GM12865 (cell line): ENCODE measurements around the gene ABCA7.

ENCODE experiments used
- DNase-seq: peaks from one replicate; pipeline ENCODE4 v3.0.0; 2010; ENCODE audit warnings: low read depth
- H3K4me3 ChIP-seq: 2 replicates; pipeline ENCODE4 v1.5.1; 2011; ENCODE audit warnings: mild to moderate bottlenecking, low read depth, low read length, control low read depth
- CTCF ChIP-seq: IDR thresholded peaks from 2 replicates; pipeline ENCODE4 v1.5.1; 2011; ENCODE audit warnings: low read length, control low read depth, low read depth, inconsistent platforms; ENCODE audit not compliant: insufficient read depth; ENCODE audit errors: missing control alignments

Gene ABCA7

GRCh38 chr19:1093811-1094553 lies 54.1 kb downstream of the ABCA7 start:
- TF ChIP-seq CTCF, result no peak
- no peak for DNase-seq
- peak overlapping the region; percentile 99 for H3K4me3 ChIP-seq

- TF ChIP-seq CTCF, result no peak
- DNase-seq, result no peak
- H3K4me3 ChIP-seq, result peak overlapping the region; percentile 99
Measured at GRCh38 chr19:1094655-1094977, 54.7 kb downstream of the ABCA7 start.

GRCh38 chr19:1094978-1095701 lies 55.2 kb downstream of the ABCA7 start, which contains the start of gene POLR2E:
TSS of gene POLR2E (minus strand) at chr19:1095375. CDS start at chr19:1095315, 60 bp downstream.
- peak; percentile 99 for DNase-seq
- TF ChIP-seq CTCF, result no peak
- H3K4me3 ChIP-seq, result peak within 1 kb of the TSS; percentile 99

GRCh38 chr19:1097810-1098176 lies 57.9 kb downstream of the ABCA7 start:
- no peak for TF ChIP-seq CTCF
- DNase-seq, result no peak
- H3K4me3 ChIP-seq, result no peak overlapping the region

GRCh38 chr19:1098177-1099051 lies 58.5 kb downstream of the ABCA7 start:
- TF ChIP-seq CTCF, result no peak
- no peak overlapping the region for H3K4me3 ChIP-seq
- DNase-seq, result no peak

- peak; percentile 63 for DNase-seq
- H3K4me3 ChIP-seq, result peak overlapping the region; percentile 1; the same call in 1 of the 2 replicates
- no peak for TF ChIP-seq CTCF
Measured at GRCh38 chr19:1101337-1101698, 61.4 kb downstream of the ABCA7 start.
